ENCODE results near the gene NOD1. TPM values are rescaled to one million over a fixed set of nuclear protein-coding genes. Genes with fewer than 3 reads are reported as not detected.
A peak's percentile ranks its signal among the peaks of the same experiment; 100 is the strongest.

Gene NOD1
- total RNA-seq, 1 donor from 2014 or later: 32.7 TPM

DNA sequence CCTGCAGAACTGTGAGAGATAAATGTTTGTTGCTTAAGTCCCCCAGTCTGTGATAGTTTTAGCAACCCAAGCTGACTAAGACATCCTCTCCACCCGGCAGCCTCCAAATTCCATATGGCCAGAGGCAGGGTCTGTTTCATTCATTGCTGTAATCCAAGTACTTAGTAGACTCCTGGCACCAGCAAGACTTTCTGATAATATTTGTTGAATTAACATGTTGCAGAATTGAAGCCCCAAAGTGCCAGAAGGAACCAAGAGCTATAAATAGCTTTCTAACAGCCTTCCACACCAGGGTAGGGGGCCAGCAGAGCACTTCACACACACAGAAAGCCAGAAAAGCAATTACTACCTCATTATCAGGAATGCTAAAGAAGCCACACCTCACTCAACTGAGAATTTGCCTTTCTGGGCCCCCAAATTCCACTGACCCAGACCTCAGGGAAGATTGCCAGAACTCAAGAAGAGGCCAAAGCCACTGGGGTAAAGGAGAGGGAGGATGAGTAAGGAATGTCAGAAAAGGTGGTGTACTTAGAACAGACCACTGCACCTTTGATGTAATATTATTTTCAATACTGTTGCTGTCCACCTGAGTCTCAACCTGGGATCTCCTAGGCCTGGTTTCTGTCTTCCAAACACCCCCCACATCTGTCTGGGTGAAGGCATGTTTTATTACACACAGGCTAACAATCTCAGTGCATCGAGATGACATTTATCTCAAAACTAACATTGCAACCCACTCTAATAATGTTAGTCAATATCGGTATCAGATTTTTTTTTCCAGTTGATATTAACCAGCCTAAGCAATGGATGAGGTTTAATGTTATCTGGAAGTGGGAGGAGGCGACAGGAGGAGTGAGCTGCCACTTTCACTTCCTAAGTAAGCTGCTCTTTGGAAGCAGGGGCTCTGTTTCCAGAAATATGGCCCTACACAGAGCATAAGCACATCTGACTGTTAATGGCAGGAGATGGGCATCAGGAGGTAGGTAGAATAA, 5.5 kb downstream of the NOD1 start:
- Mint-ChIP-seq H3K4me1 (ENCODE audit: unreplicated experiment) (peaks cover 68% of the 10 kb centered on the region), H3K36me3 (ENCODE audit: low read depth, unreplicated experiment) (peaks cover 10% of the 10 kb centered on the region), H3K27ac (ENCODE audit: unreplicated experiment) (no peak overlapping the region), H3K9me3 (ENCODE audit: unreplicated experiment) (no peaks in the 10 kb centered on the region), H3K27me3 (ENCODE audit: unreplicated experiment) (peaks cover 9% of the 10 kb centered on the region), H3K4me3 (ENCODE audit: unreplicated experiment) (peak overlapping the region; percentile 16)
- TF ChIP-seq, protein P1, sequence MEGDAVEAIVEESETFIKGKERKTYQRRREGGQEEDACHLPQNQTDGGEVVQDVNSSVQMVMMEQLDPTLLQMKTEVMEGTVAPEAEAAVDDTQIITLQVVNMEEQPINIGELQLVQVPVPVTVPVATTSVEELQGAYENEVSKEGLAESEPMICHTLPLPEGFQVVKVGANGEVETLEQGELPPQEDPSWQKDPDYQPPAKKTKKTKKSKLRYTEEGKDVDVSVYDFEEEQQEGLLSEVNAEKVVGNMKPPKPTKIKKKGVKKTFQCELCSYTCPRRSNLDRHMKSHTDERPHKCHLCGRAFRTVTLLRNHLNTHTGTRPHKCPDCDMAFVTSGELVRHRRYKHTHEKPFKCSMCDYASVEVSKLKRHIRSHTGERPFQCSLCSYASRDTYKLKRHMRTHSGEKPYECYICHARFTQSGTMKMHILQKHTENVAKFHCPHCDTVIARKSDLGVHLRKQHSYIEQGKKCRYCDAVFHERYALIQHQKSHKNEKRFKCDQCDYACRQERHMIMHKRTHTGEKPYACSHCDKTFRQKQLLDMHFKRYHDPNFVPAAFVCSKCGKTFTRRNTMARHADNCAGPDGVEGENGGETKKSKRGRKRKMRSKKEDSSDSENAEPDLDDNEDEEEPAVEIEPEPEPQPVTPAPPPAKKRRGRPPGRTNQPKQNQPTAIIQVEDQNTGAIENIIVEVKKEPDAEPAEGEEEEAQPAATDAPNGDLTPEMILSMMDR (IDR thresholded peaks at IDR 0.05; ENCODE audit: unreplicated experiment): no peak
- DNase-seq (ENCODE audit: low spot score): no peak

DNA sequence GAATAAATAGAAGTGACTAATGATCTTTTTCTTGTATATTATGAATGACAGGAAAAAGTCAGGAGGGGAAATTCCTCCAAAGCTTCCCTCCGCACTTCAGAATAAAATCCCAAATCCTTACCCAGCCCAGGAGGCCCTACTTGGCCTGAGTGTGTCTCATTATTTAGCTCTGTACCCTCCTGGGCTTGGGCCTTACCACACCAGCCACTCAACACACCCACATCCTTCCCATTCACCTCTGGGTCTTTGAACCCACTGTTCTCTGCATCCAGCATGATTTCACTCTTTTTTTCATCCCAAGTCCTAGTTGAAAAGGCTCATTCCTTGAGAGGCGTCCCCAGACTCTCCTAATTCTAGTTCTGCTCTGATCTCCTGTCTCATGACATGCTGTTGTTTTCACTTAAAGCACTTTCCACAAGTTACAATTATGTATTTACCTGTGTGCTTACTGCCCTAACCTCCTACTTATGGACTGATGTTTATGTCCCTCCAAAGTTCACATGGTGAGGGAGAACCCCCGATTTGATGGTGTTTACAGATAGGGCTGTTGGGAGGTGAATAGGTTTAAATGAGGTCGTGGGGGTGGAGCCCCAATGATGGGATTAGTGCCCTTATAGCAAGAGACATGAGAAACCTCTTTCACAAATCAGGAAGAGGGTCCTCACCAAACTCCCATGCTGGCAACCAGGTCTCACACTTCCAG, 6.4 kb downstream of the NOD1 start:
- no peak for DNase-seq (ENCODE audit: low spot score)

DNA sequence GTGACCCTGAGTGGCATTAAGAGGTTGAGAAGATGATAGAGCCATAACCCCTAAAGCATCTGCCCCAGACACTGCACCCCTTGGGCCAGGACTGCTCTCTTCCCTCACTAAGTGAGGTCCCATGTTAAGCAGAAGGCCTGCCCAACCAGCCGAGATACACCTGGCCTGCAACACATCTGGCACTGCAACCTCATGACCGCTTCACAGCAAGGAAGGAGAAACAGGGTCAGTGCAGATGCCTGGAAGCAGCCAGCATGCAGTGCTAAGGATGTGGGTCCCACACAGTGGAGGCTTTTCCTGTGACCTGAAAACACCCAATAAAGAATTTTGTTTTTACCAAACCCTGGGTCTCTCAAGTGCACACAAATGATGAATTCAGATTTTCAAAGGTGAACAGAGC, 7.4 kb downstream of the NOD1 start:
- no peaks in the 10 kb centered on the region for H3K9me3 Mint-ChIP-seq (ENCODE audit: unreplicated experiment)
- peaks cover 2% of the 10 kb centered on the region for H3K27me3 Mint-ChIP-seq (ENCODE audit: unreplicated experiment)
- H3K4me3 Mint-ChIP-seq (ENCODE audit: unreplicated experiment): no peak overlapping the region
- H3K4me1 Mint-ChIP-seq (ENCODE audit: unreplicated experiment): peaks cover 60% of the 10 kb centered on the region
- no peak overlapping the region for H3K27ac Mint-ChIP-seq (ENCODE audit: unreplicated experiment)
- TF ChIP-seq, protein P1 (IDR thresholded peaks at IDR 0.05; ENCODE audit: unreplicated experiment): no peak
- H3K36me3 Mint-ChIP-seq (ENCODE audit: low read depth, unreplicated experiment): peaks cover 10% of the 10 kb centered on the region
- DNase-seq (ENCODE audit: low spot score): no peak

More for the DNA sequence above, 6.4 kb downstream of the NOD1 start:
- H3K4me1 Mint-ChIP-seq (ENCODE audit: unreplicated experiment): peaks cover 70% of the 10 kb centered on the region
- H3K9me3 Mint-ChIP-seq (ENCODE audit: unreplicated experiment): no peaks in the 10 kb centered on the region
- H3K27ac Mint-ChIP-seq (ENCODE audit: unreplicated experiment): peak overlapping the region; percentile 68
- H3K27me3 Mint-ChIP-seq (ENCODE audit: unreplicated experiment): peaks cover 4% of the 10 kb centered on the region
- H3K4me3 Mint-ChIP-seq (ENCODE audit: unreplicated experiment): peak overlapping the region; percentile 5
- H3K36me3 Mint-ChIP-seq (ENCODE audit: low read depth, unreplicated experiment): peaks cover 10% of the 10 kb centered on the region
- TF ChIP-seq, protein P1 (IDR thresholded peaks at IDR 0.05; ENCODE audit: unreplicated experiment): no peak

DNA sequence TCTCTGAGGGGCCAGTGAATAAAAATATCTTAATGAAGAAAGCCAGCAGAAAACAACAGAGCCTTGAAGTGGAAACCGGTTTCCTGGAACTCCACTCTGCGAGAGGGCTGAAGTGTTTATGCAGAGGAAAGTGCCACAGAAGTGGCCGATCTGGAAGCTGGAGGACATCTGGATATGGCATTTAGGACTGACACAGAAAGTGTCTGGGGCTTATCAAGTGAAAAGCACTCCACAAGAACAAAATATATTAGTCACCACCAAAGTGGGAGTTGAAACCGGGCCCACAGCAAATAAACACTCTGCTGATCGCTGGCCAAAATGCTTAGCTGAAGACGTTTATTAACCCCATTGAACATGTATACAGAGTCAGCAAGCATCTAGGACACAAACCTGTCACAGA, 7.8 kb downstream of the NOD1 start:
- H3K27ac Mint-ChIP-seq (ENCODE audit: unreplicated experiment): peak overlapping the region; percentile 74
- peaks cover 6% of the 10 kb centered on the region for H3K36me3 Mint-ChIP-seq (ENCODE audit: low read depth, unreplicated experiment)
- H3K4me3 Mint-ChIP-seq (ENCODE audit: unreplicated experiment): no peak overlapping the region
- no peak for DNase-seq (ENCODE audit: low spot score)
- no peaks in the 10 kb centered on the region for H3K9me3 Mint-ChIP-seq (ENCODE audit: unreplicated experiment)
- peaks cover 56% of the 10 kb centered on the region for H3K4me1 Mint-ChIP-seq (ENCODE audit: unreplicated experiment)
- TF ChIP-seq, protein P1 (IDR thresholded peaks at IDR 0.05; ENCODE audit: unreplicated experiment): no peak
- H3K27me3 Mint-ChIP-seq (ENCODE audit: unreplicated experiment): peaks cover 1% of the 10 kb centered on the region
